ENCODE measurements around the gene DHRSX. TPM values are rescaled to one million over a fixed set of nuclear protein-coding genes. Genes with fewer than 3 reads are reported as not detected.
"Not testable (repeated sequence)": the region's sequence is repeated elsewhere in the genome, so short reads cannot be mapped to it uniquely, and the experiment has no call there.

Gene DHRSX
- total RNA-seq, 1 donor from 2014 or later: 25.1 TPM

DNA sequence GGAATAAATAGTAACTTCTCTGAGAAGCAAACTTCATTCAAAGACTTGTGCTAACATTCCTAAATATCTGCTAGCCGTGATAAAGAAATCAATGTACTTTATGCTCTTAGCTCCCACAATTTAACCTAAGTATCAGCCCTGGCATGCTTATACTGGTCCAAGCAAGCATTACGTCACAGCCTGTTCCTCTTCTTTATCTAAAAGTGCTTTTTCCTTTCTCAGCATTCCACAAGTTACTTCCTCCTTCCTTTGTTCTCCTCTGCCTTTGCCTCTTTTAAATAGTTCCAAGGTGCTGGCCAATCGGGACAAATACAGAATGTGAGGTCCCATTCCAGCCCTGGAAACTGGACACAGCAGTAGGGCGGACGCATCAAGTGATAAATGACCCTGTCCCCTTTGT is 249.6 kb downstream of the DHRSX start:
- Mint-ChIP-seq H3K4me3 (no peak overlapping the region), H3K4me1 (peaks cover 6% of the 10 kb centered on the region), H3K9me3 (peaks cover 6% of the 10 kb centered on the region), H3K27ac (ENCODE audit: unreplicated experiment) (no peak overlapping the region), H3K36me3 (ENCODE audit: low read depth) (peaks cover 20% of the 10 kb centered on the region), H3K27me3 (ENCODE audit: low read depth) (no peaks in the 10 kb centered on the region)
- TF ChIP-seq, protein P1, sequence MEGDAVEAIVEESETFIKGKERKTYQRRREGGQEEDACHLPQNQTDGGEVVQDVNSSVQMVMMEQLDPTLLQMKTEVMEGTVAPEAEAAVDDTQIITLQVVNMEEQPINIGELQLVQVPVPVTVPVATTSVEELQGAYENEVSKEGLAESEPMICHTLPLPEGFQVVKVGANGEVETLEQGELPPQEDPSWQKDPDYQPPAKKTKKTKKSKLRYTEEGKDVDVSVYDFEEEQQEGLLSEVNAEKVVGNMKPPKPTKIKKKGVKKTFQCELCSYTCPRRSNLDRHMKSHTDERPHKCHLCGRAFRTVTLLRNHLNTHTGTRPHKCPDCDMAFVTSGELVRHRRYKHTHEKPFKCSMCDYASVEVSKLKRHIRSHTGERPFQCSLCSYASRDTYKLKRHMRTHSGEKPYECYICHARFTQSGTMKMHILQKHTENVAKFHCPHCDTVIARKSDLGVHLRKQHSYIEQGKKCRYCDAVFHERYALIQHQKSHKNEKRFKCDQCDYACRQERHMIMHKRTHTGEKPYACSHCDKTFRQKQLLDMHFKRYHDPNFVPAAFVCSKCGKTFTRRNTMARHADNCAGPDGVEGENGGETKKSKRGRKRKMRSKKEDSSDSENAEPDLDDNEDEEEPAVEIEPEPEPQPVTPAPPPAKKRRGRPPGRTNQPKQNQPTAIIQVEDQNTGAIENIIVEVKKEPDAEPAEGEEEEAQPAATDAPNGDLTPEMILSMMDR (conservative IDR thresholded peaks at IDR 0.05): no peak
- DNase-seq (ENCODE audit: low read depth, low spot score): no peak

DNA sequence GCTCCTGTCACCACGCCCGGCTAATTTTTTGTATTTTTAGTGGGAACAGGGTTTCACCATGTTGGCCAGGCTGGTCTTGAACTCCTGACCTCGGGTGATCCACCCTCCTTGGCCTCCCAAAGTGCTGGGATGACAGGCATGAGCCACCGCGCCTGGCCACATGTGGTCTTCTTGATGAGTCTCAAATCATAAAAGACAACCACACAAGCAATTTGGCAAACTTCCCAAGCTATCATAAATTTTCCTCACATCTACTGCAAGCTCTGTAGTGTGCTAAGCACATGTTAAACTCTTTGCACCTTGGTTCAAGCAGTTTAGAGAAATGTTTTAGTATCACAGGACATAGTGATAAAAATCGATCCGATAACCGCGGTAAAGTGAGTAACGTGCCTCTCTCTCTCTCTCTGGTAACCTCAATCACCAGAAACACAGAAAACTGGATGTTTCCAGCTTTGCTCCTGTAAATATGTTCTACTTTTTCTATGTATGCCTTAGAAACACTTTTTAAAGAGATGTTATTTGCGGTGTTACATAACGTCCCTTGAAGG is 256.8 kb downstream of the DHRSX start:
- TF ChIP-seq, protein P1 (conservative IDR thresholded peaks at IDR 0.05): no peak
- H3K9me3 Mint-ChIP-seq: no peaks in the 10 kb centered on the region
- peaks cover 16% of the 10 kb centered on the region for H3K36me3 Mint-ChIP-seq (ENCODE audit: low read depth)
- no peak overlapping the region for H3K4me3 Mint-ChIP-seq
- no peak for DNase-seq (ENCODE audit: low read depth, low spot score)
- H3K27me3 Mint-ChIP-seq (ENCODE audit: low read depth): no peaks in the 10 kb centered on the region
- no peak overlapping the region for H3K27ac Mint-ChIP-seq (ENCODE audit: unreplicated experiment)
- H3K4me1 Mint-ChIP-seq: peaks cover 4% of the 10 kb centered on the region

DNA sequence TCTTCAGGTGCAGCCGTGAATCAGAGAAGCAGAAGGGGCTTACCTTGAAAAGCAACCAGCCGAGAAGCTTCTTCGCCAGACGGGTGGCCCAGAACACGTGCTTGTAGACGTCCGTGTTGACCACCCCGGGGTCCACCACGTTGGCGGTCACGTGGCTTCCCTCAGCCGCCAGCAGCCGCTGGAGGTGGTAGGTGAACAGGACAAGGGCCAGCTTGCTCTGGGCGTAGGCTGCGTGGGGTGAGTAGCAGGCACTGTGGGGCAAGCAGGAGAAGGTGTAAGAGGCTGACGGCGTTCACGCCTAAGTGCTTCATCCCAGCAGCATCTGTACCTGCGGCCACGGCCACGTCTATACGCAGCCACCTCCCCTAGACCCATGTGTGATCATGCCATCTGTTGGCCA is 257.8 kb downstream of the DHRSX start:
- TF ChIP-seq, protein P1 (conservative IDR thresholded peaks at IDR 0.05): no peak
- H3K9me3 Mint-ChIP-seq: no peaks in the 10 kb centered on the region
- H3K4me3 Mint-ChIP-seq: no peak overlapping the region
- no peak overlapping the region for H3K27ac Mint-ChIP-seq (ENCODE audit: unreplicated experiment)
- no peak for DNase-seq (ENCODE audit: low read depth, low spot score)
- H3K4me1 Mint-ChIP-seq: peaks cover 4% of the 10 kb centered on the region
- peaks cover 11% of the 10 kb centered on the region for H3K36me3 Mint-ChIP-seq (ENCODE audit: low read depth)
- no peaks in the 10 kb centered on the region for H3K27me3 Mint-ChIP-seq (ENCODE audit: low read depth)

- peaks cover 11% of the 10 kb centered on the region for H3K36me3 Mint-ChIP-seq (ENCODE audit: low read depth)
- no peaks in the 10 kb centered on the region for H3K9me3 Mint-ChIP-seq
- peaks cover 4% of the 10 kb centered on the region for H3K4me1 Mint-ChIP-seq
- no peak for DNase-seq (ENCODE audit: low read depth, low spot score)
- H3K27ac Mint-ChIP-seq (ENCODE audit: unreplicated experiment): no peak overlapping the region
- H3K27me3 Mint-ChIP-seq (ENCODE audit: low read depth): no peaks in the 10 kb centered on the region
- no peak overlapping the region for H3K4me3 Mint-ChIP-seq
- TF ChIP-seq, protein P1 (conservative IDR thresholded peaks at IDR 0.05): no peak
These were observed 258.4 kb downstream of the DHRSX start for GRCh38 chrX:2242326-2242725.

DNA sequence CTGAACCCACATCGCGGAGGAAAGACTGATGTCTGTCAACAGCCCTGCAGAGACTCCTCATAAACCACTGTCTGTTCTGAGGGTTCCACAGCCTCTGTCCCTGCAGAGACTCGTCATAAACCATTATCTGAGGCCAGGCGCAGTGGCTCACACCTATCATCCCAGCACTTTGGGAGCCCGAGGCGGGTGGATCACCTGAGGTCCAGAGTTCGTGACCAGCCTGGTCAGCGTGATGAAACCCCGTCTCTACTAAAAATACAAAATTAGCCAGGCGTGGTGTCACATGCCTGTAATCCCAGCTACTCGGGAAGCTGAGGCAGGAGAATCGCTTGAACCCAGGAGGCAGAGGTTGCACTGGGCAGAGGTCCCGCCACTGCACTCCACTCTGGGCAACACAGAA is 259.3 kb downstream of the DHRSX start:
- peaks cover 11% of the 10 kb centered on the region for H3K36me3 Mint-ChIP-seq (ENCODE audit: low read depth)
- H3K4me3 Mint-ChIP-seq, H3K4me1 Mint-ChIP-seq: not testable (repeated sequence)

GRCh38 chrX:2240761-2241160 is 260.0 kb downstream of the DHRSX start:
- H3K27me3 Mint-ChIP-seq (ENCODE audit: low read depth); H3K4me1 Mint-ChIP-seq; H3K4me3 Mint-ChIP-seq; H3K9me3 Mint-ChIP-seq; DNase-seq (ENCODE audit: low read depth, low spot score); H3K27ac Mint-ChIP-seq (ENCODE audit: unreplicated experiment): not testable (repeated sequence)
- H3K36me3 Mint-ChIP-seq (ENCODE audit: low read depth): peaks cover 11% of the 10 kb centered on the region

More for the DNA sequence above, 259.3 kb downstream of the DHRSX start:
- not testable (repeated sequence) for H3K27ac Mint-ChIP-seq (ENCODE audit: unreplicated experiment); H3K27me3 Mint-ChIP-seq (ENCODE audit: low read depth); H3K9me3 Mint-ChIP-seq; DNase-seq (ENCODE audit: low read depth, low spot score)

All from neural crest cell (in vitro differentiated cells).